ENCODE measurements around the gene SUGP2.

The SUGP2 gene

DNA sequence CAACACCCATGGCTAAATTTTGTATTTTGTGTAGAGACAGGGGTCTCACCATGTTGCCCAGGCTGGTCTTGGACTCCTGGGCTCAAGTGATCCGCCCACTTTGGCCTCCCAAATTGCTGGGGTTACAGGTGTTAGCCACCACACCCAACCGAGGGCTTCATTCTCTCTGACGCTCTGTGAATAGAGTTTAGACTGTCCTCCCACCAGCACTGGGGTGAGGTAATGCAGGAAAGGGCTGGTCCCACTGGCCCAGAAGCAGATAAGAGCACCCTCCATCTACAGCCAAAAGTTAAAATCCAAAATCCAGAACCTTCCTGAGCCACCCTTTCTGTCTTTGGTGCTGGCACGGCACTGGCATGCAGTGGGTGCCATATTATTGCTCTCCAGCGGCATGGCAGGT, 60.5 kb downstream of the SUGP2 start:
- no peak for DNase-seq
- CTCF ChIA-PET = interaction anchor here (0.8 to 1.1 kb wide), 3 partner anchors 11 to 19 kb away, joined by 3 read pairs; no protein-coding TSS in a partner anchor
- peaks cover 0 to 18% (median 13%) of the 10 kb centered on the region in 4 experiments for H3K4me1 ChIP-seq (ENCODE audit: control extremely low read depth in 1 of 4, control insufficient read depth in 4 of 4, insufficient read depth in 4 of 4, low read length in 3 of 4)
- POLR2A ChIA-PET = no interaction called here
- no peaks in the 10 kb centered on the region for H3K9me3 ChIP-seq (ENCODE audit: control extremely low read depth in 1 of 5, control insufficient read depth in 4 of 5, insufficient read depth in 2 of 5, low read depth in 1 of 5, low read length in 4 of 5)
- no peaks in the 10 kb centered on the region for H3K27me3 ChIP-seq (replicated peaks in 2 of 5; ENCODE audit: control insufficient read depth in 4 of 5, insufficient read depth in 5 of 5, low read length in 4 of 5)
- no peak overlapping the region for H3K27ac ChIP-seq (ENCODE audit: insufficient read depth in 1 of 2, low read depth in 1 of 2, low read length in 2 of 2, poor library complexity in 1 of 2, severe bottlenecking in 2 of 2)
- 97% methylated on average over 5 of the region's 5 CpGs for WGBS (ENCODE audit: insufficient coverage)
- no peaks in the 10 kb centered on the region for H3K36me3 ChIP-seq (ENCODE audit: control insufficient read depth in 4 of 4, insufficient read depth in 4 of 4, low read length in 3 of 4)
- no peak overlapping the region for H3K4me3 ChIP-seq (ENCODE audit: control insufficient read depth in 1 of 7, extremely low read depth in 1 of 7, insufficient read depth in 4 of 7, low read depth in 2 of 7, low read length in 6 of 7)

DNA sequence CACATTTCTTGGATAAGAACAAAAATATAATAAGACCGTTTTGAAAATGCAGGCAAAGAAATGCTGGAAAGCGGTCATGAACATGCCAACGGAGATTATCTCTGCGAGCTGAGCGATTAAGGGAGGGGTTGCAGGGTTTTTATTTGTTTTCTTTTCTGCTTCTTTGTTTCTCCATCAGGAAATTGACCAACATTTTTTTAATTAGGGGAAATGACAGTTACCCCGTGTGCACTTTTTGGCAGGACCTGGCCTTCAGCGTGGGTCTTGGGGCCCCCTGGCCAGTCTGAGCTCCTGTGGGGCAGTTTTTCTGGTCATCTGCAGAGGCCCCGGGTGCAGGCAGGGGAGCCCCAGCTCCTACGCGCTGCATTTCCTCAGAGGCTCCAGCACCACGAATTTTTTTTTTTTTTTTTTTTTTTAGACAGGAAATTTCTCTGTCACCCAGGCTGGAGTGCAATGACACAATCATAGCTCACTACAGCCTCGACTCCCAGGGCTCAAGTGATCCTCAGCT, 61.0 kb downstream of the SUGP2 start:
- ChIA-PET CTCF (interaction anchor here (0.8 to 1.1 kb wide), 3 partner anchors 11 to 19 kb away, joined by 3 read pairs; no protein-coding TSS in a partner anchor), POLR2A (interaction anchor here (0.6 to 0.7 kb wide), 2 partner anchors 18 to 41 kb away, joined by 3 to 4 read pairs; no protein-coding TSS in a partner anchor)
- no peaks in the 10 kb centered on the region for H3K9me3 ChIP-seq (ENCODE audit: control extremely low read depth in 1 of 5, control insufficient read depth in 4 of 5, insufficient read depth in 2 of 5, low read depth in 1 of 5, low read length in 4 of 5)
- no peak overlapping the region for H3K27ac ChIP-seq (ENCODE audit: insufficient read depth in 1 of 2, low read depth in 1 of 2, low read length in 2 of 2, poor library complexity in 1 of 2, severe bottlenecking in 2 of 2)
- WGBS (ENCODE audit: insufficient coverage) = 21% methylated on average over 5 of the region's 12 CpGs
- no peaks in the 10 kb centered on the region for H3K27me3 ChIP-seq (replicated peaks in 2 of 5; ENCODE audit: control insufficient read depth in 4 of 5, insufficient read depth in 5 of 5, low read length in 4 of 5)
- H3K4me3 ChIP-seq (ENCODE audit: control insufficient read depth in 1 of 7, extremely low read depth in 1 of 7, insufficient read depth in 4 of 7, low read depth in 2 of 7, low read length in 6 of 7) = peak overlapping the region in 3 of 7 experiments; percentile 16 to 28 (median 27)
- DNase-seq = peak in 2 of 3 donors; percentile 37
- H3K36me3 ChIP-seq (ENCODE audit: control insufficient read depth in 4 of 4, insufficient read depth in 4 of 4, low read length in 3 of 4) = no peaks in the 10 kb centered on the region
- peaks cover 0 to 22% (median 18%) of the 10 kb centered on the region in 4 experiments for H3K4me1 ChIP-seq (ENCODE audit: control extremely low read depth in 1 of 4, control insufficient read depth in 4 of 4, insufficient read depth in 4 of 4, low read length in 3 of 4)

DNA sequence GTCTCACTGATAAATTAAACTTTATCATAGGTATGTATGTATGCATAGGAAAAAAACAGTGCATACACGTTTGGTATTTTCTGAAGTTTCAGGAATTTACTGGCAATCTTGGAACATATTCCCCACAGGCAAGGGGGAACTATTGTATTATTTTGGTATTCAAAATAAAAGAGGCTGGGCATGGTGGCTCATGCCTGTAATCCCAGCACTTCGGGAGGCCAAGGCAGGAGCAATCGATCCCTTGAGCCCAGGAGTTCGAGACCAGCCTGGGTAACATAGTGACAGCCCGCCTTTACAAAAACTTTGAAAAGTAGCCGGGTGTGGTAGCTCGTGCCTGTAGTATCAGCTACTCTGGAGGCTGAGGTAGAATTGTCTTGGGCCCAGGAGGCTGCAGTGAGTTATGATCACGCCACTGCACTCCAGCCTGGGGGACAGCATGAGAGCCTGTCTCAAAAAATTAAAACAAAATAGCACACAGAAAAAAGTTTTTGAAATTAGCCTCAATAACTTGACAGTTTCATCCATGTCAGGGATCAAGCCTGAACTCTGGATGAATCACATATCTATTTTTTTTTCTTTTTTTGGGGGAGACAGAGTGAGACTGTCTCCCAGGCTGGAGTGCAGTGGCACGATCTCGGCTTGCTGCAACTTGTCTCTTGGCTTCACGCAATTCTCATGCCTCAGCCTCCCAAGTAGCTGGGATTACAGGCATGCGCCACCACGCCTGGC, 63.2 kb downstream of the SUGP2 start:
- no peaks in the 10 kb centered on the region for H3K9me3 ChIP-seq (ENCODE audit: control extremely low read depth in 1 of 5, control insufficient read depth in 4 of 5, insufficient read depth in 2 of 5, low read depth in 1 of 5, low read length in 4 of 5)
- CTCF ChIA-PET = interaction anchor here (1.0 to 1.2 kb wide), 3 partner anchors 12 to 26 kb away, joined by 3 to 5 read pairs (median 4); no protein-coding TSS in a partner anchor
- 99% methylated on average over 13 of the region's 13 CpGs for WGBS (ENCODE audit: insufficient coverage)

DNA sequence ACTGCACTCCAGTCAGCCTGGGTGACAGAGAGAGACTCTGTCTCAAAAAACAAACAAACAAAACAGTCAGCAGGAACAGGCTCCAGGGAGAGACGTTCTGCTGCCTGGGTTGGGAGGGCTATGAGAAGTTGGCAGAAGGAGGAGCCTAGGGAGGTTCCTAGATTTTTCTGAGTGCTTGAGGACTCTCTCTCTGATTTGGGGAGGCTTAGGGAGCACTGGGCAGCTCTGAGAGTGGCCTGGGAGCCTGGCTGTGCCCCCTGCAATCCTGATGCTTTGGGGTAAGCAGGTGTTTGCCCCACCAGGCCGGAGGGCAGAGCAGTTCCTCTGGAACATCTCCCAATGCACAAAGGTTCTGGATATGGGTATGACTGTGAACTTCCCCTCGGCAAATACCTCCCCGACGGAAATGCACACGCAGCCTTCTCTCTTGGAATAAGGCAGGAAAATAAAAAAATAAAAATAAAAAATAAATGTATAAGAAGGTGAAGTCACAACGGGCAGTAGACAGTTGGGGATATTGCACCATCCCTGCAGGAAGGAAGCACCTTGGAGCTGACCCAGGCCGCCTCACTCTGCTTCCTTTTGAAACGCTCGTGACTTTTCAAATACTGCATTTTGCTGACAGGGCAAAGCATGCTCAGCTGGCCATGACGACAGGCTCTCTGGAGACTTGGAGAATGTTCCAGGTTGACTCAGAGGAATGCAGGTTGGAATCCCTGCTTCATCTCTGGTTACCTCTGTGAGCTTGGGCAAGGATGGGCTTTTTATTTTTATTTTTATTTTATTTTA, 65.8 kb downstream of the SUGP2 start:
- CTCF ChIA-PET = interaction anchor here (1.6 to 1.8 kb wide), 2 partner anchors 14 to 20 kb away, joined by 4 to 10 read pairs; no protein-coding TSS in a partner anchor
- H3K27me3 ChIP-seq (replicated peaks in 2 of 5; ENCODE audit: control insufficient read depth in 4 of 5, insufficient read depth in 5 of 5, low read length in 4 of 5) = no peaks in the 10 kb centered on the region
- peak overlapping the region in 3 of 7 experiments; percentile 1 to 31 (median 19) for H3K4me3 ChIP-seq (ENCODE audit: control insufficient read depth in 1 of 7, extremely low read depth in 1 of 7, insufficient read depth in 4 of 7, low read depth in 2 of 7, low read length in 6 of 7)
- peak overlapping the region; percentile 58 to 65 for H3K27ac ChIP-seq (ENCODE audit: insufficient read depth in 1 of 2, low read depth in 1 of 2, low read length in 2 of 2, poor library complexity in 1 of 2, severe bottlenecking in 2 of 2)
- no peaks in the 10 kb centered on the region for H3K9me3 ChIP-seq (ENCODE audit: control extremely low read depth in 1 of 5, control insufficient read depth in 4 of 5, insufficient read depth in 2 of 5, low read depth in 1 of 5, low read length in 4 of 5)
- H3K4me1 ChIP-seq (ENCODE audit: control extremely low read depth in 1 of 4, control insufficient read depth in 4 of 4, insufficient read depth in 4 of 4, low read length in 3 of 4) = peaks cover 0 to 23% (median 18%) of the 10 kb centered on the region in 4 experiments
- POLR2A ChIA-PET = interaction anchor here (0.5 to 0.6 kb wide), 2 partner anchors 12 to 55 kb away, joined by 4 read pairs; no protein-coding TSS in a partner anchor
- no peaks in the 10 kb centered on the region for H3K36me3 ChIP-seq (ENCODE audit: control insufficient read depth in 4 of 4, insufficient read depth in 4 of 4, low read length in 3 of 4)
- DNase-seq = peak; percentile 52 to 90 (median 88)
- WGBS (ENCODE audit: insufficient coverage) = 2% methylated on average over 5 of the region's 11 CpGs

More for the DNA sequence above, 63.2 kb downstream of the SUGP2 start:
- no peaks in the 10 kb centered on the region for H3K36me3 ChIP-seq (ENCODE audit: control insufficient read depth in 4 of 4, insufficient read depth in 4 of 4, low read length in 3 of 4)
- peaks cover 0 to 29% (median 23%) of the 10 kb centered on the region in 4 experiments for H3K4me1 ChIP-seq (ENCODE audit: control extremely low read depth in 1 of 4, control insufficient read depth in 4 of 4, insufficient read depth in 4 of 4, low read length in 3 of 4)
- DNase-seq = no peak
- no peak overlapping the region for H3K4me3 ChIP-seq (ENCODE audit: control insufficient read depth in 1 of 7, extremely low read depth in 1 of 7, insufficient read depth in 4 of 7, low read depth in 2 of 7, low read length in 6 of 7)
- H3K27ac ChIP-seq (ENCODE audit: insufficient read depth in 1 of 2, low read depth in 1 of 2, low read length in 2 of 2, poor library complexity in 1 of 2, severe bottlenecking in 2 of 2) = no peak overlapping the region
- no peaks in the 10 kb centered on the region for H3K27me3 ChIP-seq (replicated peaks in 2 of 5; ENCODE audit: control insufficient read depth in 4 of 5, insufficient read depth in 5 of 5, low read length in 4 of 5)
- POLR2A ChIA-PET = no interaction called here

DNA sequence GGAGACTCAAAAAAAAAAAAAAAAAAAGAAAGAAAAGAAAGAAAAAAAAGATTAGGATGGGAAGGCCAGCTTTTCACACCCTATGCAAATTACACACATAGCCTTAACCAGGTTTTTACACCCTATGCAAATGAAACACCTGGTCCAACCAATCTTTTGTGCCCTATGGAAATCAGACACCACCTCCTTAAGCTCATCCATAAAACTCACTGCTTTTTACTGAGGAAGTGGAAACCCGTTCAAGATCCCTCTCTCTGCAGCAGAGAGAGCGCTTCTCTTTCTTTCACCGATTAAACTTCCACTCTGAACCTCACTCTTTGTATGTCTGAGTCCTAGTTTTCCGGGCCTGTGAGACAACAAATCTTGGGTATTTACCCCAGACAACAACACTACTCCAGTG, 67.0 kb downstream of the SUGP2 start:
- CTCF ChIA-PET = interaction anchor here (1.3 to 1.6 kb wide), 2 partner anchors 16 to 20 kb away, joined by 4 to 8 read pairs; no protein-coding TSS in a partner anchor
- H3K4me3 ChIP-seq (ENCODE audit: control insufficient read depth in 1 of 7, extremely low read depth in 1 of 7, insufficient read depth in 4 of 7, low read depth in 2 of 7, low read length in 6 of 7) = no peak overlapping the region

DNA sequence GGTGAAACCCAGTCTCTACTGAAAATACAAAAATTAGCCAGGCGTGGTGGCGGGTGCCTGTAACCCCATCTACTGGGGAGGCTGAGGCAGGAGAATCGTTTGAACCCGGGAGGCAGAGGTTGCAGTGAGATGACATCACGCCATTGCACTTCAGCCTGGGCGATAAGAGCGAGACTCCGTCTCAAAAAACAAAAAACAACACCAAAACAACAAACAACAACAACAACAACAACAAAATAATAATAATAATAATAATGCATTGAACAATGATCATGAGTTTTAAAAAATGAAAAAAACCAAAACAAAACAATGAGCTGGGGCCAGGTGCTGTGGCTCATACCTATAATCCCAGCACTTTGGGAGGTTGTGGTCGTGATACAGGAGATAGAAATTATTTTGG, 69.2 kb downstream of the SUGP2 start:
- no peak overlapping the region for H3K27ac ChIP-seq (ENCODE audit: insufficient read depth in 1 of 2, low read depth in 1 of 2, low read length in 2 of 2, poor library complexity in 1 of 2, severe bottlenecking in 2 of 2)
- H3K9me3 ChIP-seq (ENCODE audit: control extremely low read depth in 1 of 5, control insufficient read depth in 4 of 5, insufficient read depth in 2 of 5, low read depth in 1 of 5, low read length in 4 of 5) = no peaks in the 10 kb centered on the region
- no peak overlapping the region for H3K4me3 ChIP-seq (ENCODE audit: control insufficient read depth in 1 of 7, extremely low read depth in 1 of 7, insufficient read depth in 4 of 7, low read depth in 2 of 7, low read length in 6 of 7)
- H3K27me3 ChIP-seq (replicated peaks in 2 of 5; ENCODE audit: control insufficient read depth in 4 of 5, insufficient read depth in 5 of 5, low read length in 4 of 5) = peaks cover 0 to 11% (median 2%) of the 10 kb centered on the region in 5 experiments
- CTCF ChIA-PET = no interaction called here
- 100% methylated on average over 2 of the region's 9 CpGs for WGBS (ENCODE audit: insufficient coverage)
- POLR2A ChIA-PET = no interaction called here
- no peaks in the 10 kb centered on the region for H3K36me3 ChIP-seq (ENCODE audit: control insufficient read depth in 4 of 4, insufficient read depth in 4 of 4, low read length in 3 of 4)
- no peak for DNase-seq
- H3K4me1 ChIP-seq (ENCODE audit: control extremely low read depth in 1 of 4, control insufficient read depth in 4 of 4, insufficient read depth in 4 of 4, low read length in 3 of 4) = peaks cover 0 to 21% (median 15%) of the 10 kb centered on the region in 4 experiments

More for the DNA sequence above, 67.0 kb downstream of the SUGP2 start:
- H3K27ac ChIP-seq (ENCODE audit: insufficient read depth in 1 of 2, low read depth in 1 of 2, low read length in 2 of 2, poor library complexity in 1 of 2, severe bottlenecking in 2 of 2) = no peak overlapping the region
- H3K27me3 ChIP-seq (replicated peaks in 2 of 5; ENCODE audit: control insufficient read depth in 4 of 5, insufficient read depth in 5 of 5, low read length in 4 of 5) = peaks cover 0 to 10% (median 0%) of the 10 kb centered on the region in 5 experiments
- no peak for DNase-seq
- POLR2A ChIA-PET = no interaction called here
- no peaks in the 10 kb centered on the region for H3K36me3 ChIP-seq (ENCODE audit: control insufficient read depth in 4 of 4, insufficient read depth in 4 of 4, low read length in 3 of 4)
- 79% methylated on average over 4 of the region's 4 CpGs for WGBS (ENCODE audit: insufficient coverage)
- peaks cover 0 to 21% (median 15%) of the 10 kb centered on the region in 4 experiments for H3K4me1 ChIP-seq (ENCODE audit: control extremely low read depth in 1 of 4, control insufficient read depth in 4 of 4, insufficient read depth in 4 of 4, low read length in 3 of 4)
- H3K9me3 ChIP-seq (ENCODE audit: control extremely low read depth in 1 of 5, control insufficient read depth in 4 of 5, insufficient read depth in 2 of 5, low read depth in 1 of 5, low read length in 4 of 5) = no peaks in the 10 kb centered on the region

All from common myeloid progenitor, CD34-positive (primary cell).